KMS-11 (cell line): Measurements from ENCODE around the gene CERS5.
A peak's percentile ranks its signal among the peaks of the same experiment; 100 is the strongest.

Experiments
- H2AFZ ChIP-seq: fragments of 200-600 bp; sonication (generic); 2 replicates; pipeline ENCODE4 v1.6.1; 2016; ENCODE audit warnings: antibody characterized with exemption, mixed run types, low read depth
- H3K27ac ChIP-seq: fragments of 200-600 bp; sonication (generic); 2 replicates; pipeline ENCODE4 v1.6.1; 2016; ENCODE audit warnings: mild to moderate bottlenecking, mixed run types
- H3K27me3 ChIP-seq: fragments of 200-600 bp; sonication (generic); 2 replicates; pipeline ENCODE4 v1.6.1; 2017; ENCODE audit warnings: mild to moderate bottlenecking, low read depth, mixed run types, moderate library complexity; ENCODE audit not compliant: insufficient read depth
- H3K36me3 ChIP-seq: fragments of 200-600 bp; sonication (generic); 2 replicates; pipeline ENCODE4 v1.6.1; 2017; ENCODE audit warnings: mild to moderate bottlenecking, mixed run types; ENCODE audit not compliant: insufficient read depth
- H3K4me1 ChIP-seq: fragments of 200-600 bp; sonication (generic); 2 replicates; pipeline ENCODE4 v1.6.1; 2016; ENCODE audit warnings: mild to moderate bottlenecking, low read depth, mixed run types; ENCODE audit not compliant: poor library complexity, severe bottlenecking
- H3K4me2 ChIP-seq: fragments of 200-600 bp; sonication (generic); 2 replicates; pipeline ENCODE4 v1.7.0; 2016; ENCODE audit warnings: mild to moderate bottlenecking, mixed run types
- H3K4me3 ChIP-seq: fragments of 200-600 bp; sonication (generic); IDR thresholded peaks from 2 replicates; pipeline ENCODE4 v1.6.1; 2017; ENCODE audit warnings: low read depth, low read length, mixed read lengths; ENCODE audit not compliant: insufficient read depth
- H3K79me2 ChIP-seq: fragments of 200-600 bp; sonication (generic); 2 replicates; pipeline ENCODE4 v1.6.1; 2016; ENCODE audit warnings: low read depth, mixed run types; ENCODE audit not compliant: insufficient read depth
- H3K9ac ChIP-seq: fragments of 200-600 bp; sonication (generic); 2 replicates; pipeline ENCODE4 v1.6.1; 2016; ENCODE audit warnings: mild to moderate bottlenecking, mixed run types
- H4K20me1 ChIP-seq: fragments of 200-600 bp; sonication (generic); 2 replicates; pipeline ENCODE4 v1.6.1; 2016; ENCODE audit warnings: mild to moderate bottlenecking, mixed run types; ENCODE audit not compliant: insufficient read depth
- CTCF ChIP-seq: fragments of 200-600 bp; sonication (generic); conservative IDR thresholded peaks from 2 replicates; pipeline ENCODE4 v1.6.1; 2017; ENCODE audit warnings: low read depth, mild to moderate bottlenecking, antibody characterized with exemption, low read length, moderate library complexity, mixed read lengths

The CERS5 gene

GRCh38 chr12:50167049-50167828, at the start of gene CERS5:
CERS5 (minus strand) TSS chr12:50167369; CDS start chr12:50167297, 72 bp downstream.
- Histone ChIP-seq H3K9ac (peak within 1 kb of the TSS; percentile 82), H3K27me3 (no peaks in the 10 kb centered on the region), H3K27ac (peak within 1 kb of the TSS; percentile 61), H2AFZ (peak within 1 kb of the TSS; percentile 92), H3K4me2 (peak within 1 kb of the TSS; percentile 97), H4K20me1 (no peaks in the 10 kb centered on the region), H3K4me3 (no peak within 1 kb of the TSS), H3K4me1 (peaks cover 13% of the 10 kb centered on the region), H3K36me3 (no peaks in the 10 kb centered on the region), H3K79me2 (peaks cover 38% of the 10 kb centered on the region; the same call in 1 of the 2 replicates)
- TF ChIP-seq CTCF, result peak; percentile 31; the same call in 1 of the 2 replicates

- Histone ChIP-seq H3K4me2 (no peak overlapping the region), H3K79me2 (no peaks in the 10 kb centered on the region), H4K20me1 (no peaks in the 10 kb centered on the region), H3K27ac (no peak overlapping the region), H3K4me1 (peaks cover 6% of the 10 kb centered on the region), H3K4me3 (no peak overlapping the region), H3K27me3 (no peaks in the 10 kb centered on the region), H3K9ac (no peak overlapping the region), H3K36me3 (no peaks in the 10 kb centered on the region), H2AFZ (no peak overlapping the region)
- TF ChIP-seq CTCF, result no peak
These were observed 47.9 kb upstream of the CERS5 start for GRCh38 chr12:50215033-50215432.

GRCh38 chr12:50214018-50214417, 46.8 kb upstream of the CERS5 start:
- no peak overlapping the region for H3K4me2 ChIP-seq
- H3K36me3 ChIP-seq, result no peaks in the 10 kb centered on the region
- no peak overlapping the region for H3K9ac ChIP-seq
- no peaks in the 10 kb centered on the region for H4K20me1 ChIP-seq
- H3K4me3 ChIP-seq, result no peak overlapping the region
- no peak overlapping the region for H2AFZ ChIP-seq
- H3K27ac ChIP-seq, result no peak overlapping the region
- no peaks in the 10 kb centered on the region for H3K79me2 ChIP-seq
- no peaks in the 10 kb centered on the region for H3K27me3 ChIP-seq
- TF ChIP-seq CTCF, result no peak
- H3K4me1 ChIP-seq, result peaks cover 8% of the 10 kb centered on the region

GRCh38 chr12:50213439-50213838, 46.3 kb upstream of the CERS5 start:
- Histone ChIP-seq H3K36me3 (no peaks in the 10 kb centered on the region), H3K9ac (no peak overlapping the region), H4K20me1 (no peaks in the 10 kb centered on the region), H3K79me2 (no peaks in the 10 kb centered on the region), H3K4me1 (peaks cover 8% of the 10 kb centered on the region), H3K4me2 (no peak overlapping the region), H3K4me3 (no peak overlapping the region), H2AFZ (no peak overlapping the region), H3K27ac (no peak overlapping the region), H3K27me3 (no peaks in the 10 kb centered on the region)
- no peak for TF ChIP-seq CTCF
